Motor neuron (in vitro differentiated cells): ENCODE measurements around the gene UBE2D2. TPM values are rescaled to one million over a fixed set of nuclear protein-coding genes. Genes with fewer than 3 reads are reported as not detected.

Experiments
- ATAC-seq, 8 experiments: fragments of 200-7000 bp; cut with Tn5 transposase; replicated peaks in 6 of 8; 2 replicates each; pipeline ENCODE4 v1.8.0; 2021; ENCODE audit warnings: mild to moderate bottlenecking in 8 of 8, moderate library complexity in 8 of 8
- H3K27ac ChIP-seq, 2 donors: fragments of 250-450 bp; sonication (Bioruptor Pico); 2 replicates each; pipeline ENCODE4 v1.9.0; 2021; ENCODE audit warnings: antibody characterized with exemption in 2 of 2, mild to moderate bottlenecking in 2 of 2, moderate library complexity in 1 of 2
- H3K4me1 ChIP-seq, 2 donors: fragments of 250-450 bp; sonication (Bioruptor Pico); replicated peaks in 1 of 2; 2 replicates each; pipeline ENCODE4 v1.6.1; 2021; ENCODE audit warnings: antibody characterized with exemption in 2 of 2, mild to moderate bottlenecking in 2 of 2, moderate library complexity in 1 of 2
- H3K4me3 ChIP-seq, 5 donors: fragments of 250-450 bp; sonication (Bioruptor Pico); 2 replicates each; pipeline ENCODE4 v1.9.0; 2021; ENCODE audit warnings: antibody characterized with exemption in 5 of 5, mild to moderate bottlenecking in 5 of 5, moderate library complexity in 4 of 5
- WGBS, 10 experiments: fragments of 450-650 bp; shearing (Covaris generic); methylation state at CpG; one replicate each; pipeline ENCODE4 v1.0.0; 2022; 5-methylcytosine and 5-hydroxymethylcytosine counted together
- in situ Hi-C, 9 experiments: fragments of 400-800 bp; cut with MboI; loops; one replicate each; pipeline ENCODE4 v1.15.0; 2021; ENCODE audit warnings: low sequenced_read_pairs in 9 of 9, low pct_unique_long_range_greater_than_20kb in 2 of 9; ENCODE audit not compliant: unreplicated experiment in 9 of 9
- total RNA-seq, 8 experiments: library from RNA; unstranded; fragments of 300-600 nt; gene quantifications; 2 replicates each; pipeline versions ENCODE4 v1.2.3 to v1.2.4, GENCODE V29; 2022

The UBE2D2 gene
- total RNA-seq, 8 experiments from 2014 or later, result 66.9 to 164 (median 102) TPM

DNA sequence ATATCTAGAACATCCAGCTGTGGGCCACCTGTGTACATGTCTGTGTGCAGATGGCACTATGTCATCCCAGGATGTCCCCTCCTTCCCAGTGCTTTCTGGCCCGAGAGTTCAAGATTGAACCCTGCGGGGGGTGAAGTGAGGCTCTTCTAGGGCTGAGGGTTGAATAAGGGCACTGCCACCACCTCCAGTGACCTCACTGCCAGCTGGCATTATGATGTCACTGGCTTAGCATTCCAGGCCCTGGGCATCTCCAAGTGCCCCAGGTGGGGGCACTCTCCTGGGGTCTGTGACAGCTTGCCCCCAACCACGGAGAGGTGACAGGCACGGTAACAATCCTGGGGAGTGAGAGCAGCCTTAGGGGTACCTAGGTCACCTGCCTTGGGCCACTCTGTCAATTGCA is 114.1 kb downstream of the UBE2D2 start:
- ATAC-seq, result no peak
- in situ Hi-C loops, result no loop called here
- WGBS, 10 experiments, result 89 to 100% methylated on average over 1 to 4 of the region's 4 CpGs; no CpG with 5 or more reads in 8 of the 10 experiments
- H3K4me1 ChIP-seq, result peaks cover 70 to 77% of the 10 kb centered on the region in 2 donors
- peak overlapping the region; percentile 56 to 71 for H3K27ac ChIP-seq
- no peak overlapping the region for H3K4me3 ChIP-seq

DNA sequence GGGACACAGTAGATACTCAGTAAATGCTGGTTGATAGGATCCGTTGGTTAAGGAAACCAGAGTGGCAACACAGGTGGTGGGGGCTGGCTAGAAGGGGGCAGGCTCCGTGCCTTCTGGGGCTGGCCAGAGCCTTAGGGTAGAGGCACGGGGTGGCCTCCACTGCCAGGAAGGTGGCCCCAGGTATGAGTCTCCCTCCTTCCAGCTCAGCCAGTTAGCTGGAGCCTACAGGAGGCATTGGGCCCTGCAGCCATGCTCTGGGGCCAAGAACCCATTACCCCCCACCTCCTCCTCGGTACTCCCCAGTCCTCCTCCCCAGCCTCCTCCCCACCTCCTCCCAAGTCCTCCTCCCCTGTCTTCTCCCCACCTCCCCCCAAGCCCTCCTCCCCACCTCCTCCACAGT is 114.7 kb downstream of the UBE2D2 start:
- ATAC-seq, result no peak
- WGBS, 10 experiments, result 83% methylated on average over 1 of the region's 4 CpGs; no CpG with 5 or more reads in 9 of the 10 experiments
- in situ Hi-C loops, result no loop called here
- H3K27ac ChIP-seq, result peak overlapping the region; percentile 56 to 71
- H3K4me1 ChIP-seq, result peaks cover 64 to 71% of the 10 kb centered on the region in 2 donors
- no peak overlapping the region for H3K4me3 ChIP-seq

DNA sequence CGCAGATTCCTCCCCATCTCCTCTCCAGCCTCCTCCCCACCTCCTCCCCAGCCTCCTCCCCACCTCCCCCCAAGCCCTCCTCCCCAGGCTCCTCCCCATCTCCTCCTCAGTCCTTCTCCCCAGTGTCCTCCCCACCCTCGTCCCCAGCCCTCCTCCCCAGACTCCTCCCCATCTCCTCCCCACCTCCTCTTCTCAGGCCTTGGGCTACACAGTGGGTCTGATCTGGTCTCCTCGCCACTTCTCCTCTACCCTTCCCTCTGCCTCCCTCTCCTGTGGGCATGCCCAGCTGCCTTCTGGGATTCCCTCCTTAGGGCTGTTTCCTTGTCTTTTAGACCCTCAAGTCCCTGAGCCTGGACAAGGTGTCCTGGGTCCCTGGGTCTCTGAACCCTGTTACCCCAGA is 115.3 kb downstream of the UBE2D2 start:
- WGBS, 10 experiments, result no CpG with 5 or more reads among the region's 3 CpGs
- in situ Hi-C loops, result no loop called here
- peak overlapping the region; percentile 91 to 100 for H3K27ac ChIP-seq
- peak overlapping the region; percentile 1 to 20 (median 4) for H3K4me3 ChIP-seq
- ATAC-seq, result peak in 5 of 8 experiments; percentile 11 to 32 (median 29)
- H3K4me1 ChIP-seq, result peaks cover 58 to 66% of the 10 kb centered on the region in 2 donors

DNA sequence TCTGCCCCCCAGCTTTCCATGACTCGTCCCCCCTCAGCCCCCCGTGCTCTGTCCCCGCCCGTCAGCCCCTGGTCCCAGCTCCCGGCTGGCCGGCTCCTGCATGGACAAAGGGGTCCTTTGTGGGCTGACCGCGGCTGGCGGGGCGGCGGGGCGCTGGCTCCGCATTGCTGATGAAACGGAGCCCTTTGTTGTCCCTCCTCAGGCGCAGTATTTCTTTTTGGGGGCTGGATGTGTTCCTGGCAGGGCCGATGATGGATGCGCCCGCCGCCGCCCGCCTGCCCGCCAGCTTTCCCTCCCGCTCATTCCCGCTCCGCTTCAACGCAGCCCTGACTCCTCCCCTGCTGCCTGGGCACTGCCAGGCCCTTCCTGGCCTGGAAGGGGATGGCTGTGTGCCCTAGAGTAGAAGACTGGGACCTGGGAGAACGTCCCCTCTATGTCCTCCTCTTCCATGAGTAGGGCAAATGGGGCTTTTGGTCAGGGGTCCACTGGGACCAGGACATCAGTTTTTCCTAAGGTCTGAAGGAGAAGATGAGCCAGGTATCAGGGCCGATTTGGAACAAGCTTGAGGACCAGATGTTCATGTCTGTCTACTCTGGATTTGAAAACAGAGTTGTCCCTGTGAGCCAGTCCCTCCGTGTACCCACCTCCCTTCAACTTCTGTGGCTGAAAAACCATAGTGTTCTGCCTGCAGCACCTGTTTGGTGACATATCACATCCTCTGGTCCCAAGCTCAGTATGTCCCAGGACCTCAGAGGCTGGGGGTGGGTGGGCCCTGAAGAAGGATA is 116.0 kb downstream of the UBE2D2 start:
- Histone ChIP-seq H3K27ac (peak overlapping the region; percentile 91 to 100), H3K4me3 (peak overlapping the region; percentile 1 to 20 (median 6)), H3K4me1 (peaks cover 50 to 65% of the 10 kb centered on the region in 2 donors)
- ATAC-seq, result peak in 6 of 8 experiments; percentile 4 to 76 (median 72)
- WGBS, 10 experiments, result 0 to 60% (median 3%) methylated on average over 1 to 3 of the region's 29 CpGs; no CpG with 5 or more reads in 4 of the 10 experiments
- in situ Hi-C loops, result no loop called here

Other genes with a start within 250 kb of the UBE2D2 start
- gene PAIP2, start 219.5 kb upstream of the UBE2D2 start, total RNA-seq, result 100 to 1,000 TPM in 6 of 8 experiments, 10 to 100 TPM in 2; 56.6 to 145 (median 109) TPM
- 1 to 10 TPM in 5 of 8 experiments, under 1 TPM in 3; 0.25 to 4.1 (median 1.1) TPM for gene SLC23A1, start 178.0 kb upstream of the UBE2D2 start, total RNA-seq
- under 1 TPM; 0.18 to 0.97 (median 0.44) TPM for gene MZB1, start 171.4 kb upstream of the UBE2D2 start, total RNA-seq
- gene PROB1, start 166.2 kb upstream of the UBE2D2 start, total RNA-seq, result 1 to 10 TPM in 5 of 8 experiments, under 1 TPM in 3; 0.56 to 3.8 (median 1.3) TPM
- 10 to 100 TPM in 5 of 8 experiments, 1 to 10 TPM in 3; 8.3 to 13.2 (median 10.5) TPM for gene SPATA24, start 157.2 kb upstream of the UBE2D2 start, total RNA-seq
- 10 to 100 TPM in 5 of 8 experiments, 1 to 10 TPM in 3; 4.6 to 26.3 (median 20.5) TPM for gene DNAJC18, start 121.8 kb upstream of the UBE2D2 start, total RNA-seq
- gene ECSCR, start 98.6 kb upstream of the UBE2D2 start, total RNA-seq, result 1 to 10 TPM in 1 of 8 experiments, not detected in 7; 2.0 TPM
- under 1 TPM in 7 of 8 experiments, not detected in 1; 0.07 to 0.66 (median 0.15) TPM for gene SMIM33, start 90.3 kb upstream of the UBE2D2 start, total RNA-seq
- gene STING1, start 78.6 kb upstream of the UBE2D2 start, total RNA-seq, result 10 to 100 TPM in 4 of 8 experiments, under 1 TPM in 4; 0.16 to 30.3 (median 13.0) TPM
- gene CXXC5, start 87.0 kb downstream of the UBE2D2 start, total RNA-seq, result 100 to 1,000 TPM in 4 of 8 experiments, 10 to 100 TPM in 4; 14.2 to 140 (median 95.8) TPM
- gene PSD2, start 234.5 kb downstream of the UBE2D2 start, total RNA-seq, result 10 to 100 TPM in 3 of 8 experiments, 1 to 10 TPM in 2, under 1 TPM in 1, not detected in 2; 0.17 to 12.5 (median 9.6) TPM